Stimulated activated effector memory CD8-positive, alpha-beta T cell treated with anti-CD3 and anti-CD28 coated beads, Interleukin-12 subunit alpha, Interleukin-12 subunit beta, amount 100 ng/mL, for 72 hours (primary cell): ENCODE data around the gene ATL1.

ENCODE experiments used
- ATAC-seq: fragments of 150-1000 bp; cut with Tn5 transposase; 2 replicates; pipeline ENCODE4 v1.10.0; 2021
- DNase-seq, 2 donors: peaks; one replicate each; pipeline ENCODE4 v3.0.0; 2021 to 2022; ENCODE audit warnings: low spot score in 2 of 2
- H3K27ac Mint-ChIP-seq: one replicate; pipeline ENCODE4 v1.8.0; 2022; ENCODE audit warnings: mild to moderate bottlenecking, mixed read lengths
- H3K36me3 Mint-ChIP-seq: one replicate; pipeline ENCODE4 v1.8.0; 2022; ENCODE audit warnings: mild to moderate bottlenecking, mixed read lengths
- H3K4me1 Mint-ChIP-seq: one replicate; pipeline ENCODE4 v1.8.0; 2022; ENCODE audit warnings: mixed read lengths
- H3K4me3 Mint-ChIP-seq: one replicate; pipeline ENCODE4 v1.8.0; 2022; ENCODE audit warnings: mild to moderate bottlenecking, mixed read lengths
- H3K9me3 Mint-ChIP-seq: one replicate; pipeline ENCODE4 v1.8.0; 2022; ENCODE audit warnings: mixed read lengths

The ATL1 gene

DNA sequence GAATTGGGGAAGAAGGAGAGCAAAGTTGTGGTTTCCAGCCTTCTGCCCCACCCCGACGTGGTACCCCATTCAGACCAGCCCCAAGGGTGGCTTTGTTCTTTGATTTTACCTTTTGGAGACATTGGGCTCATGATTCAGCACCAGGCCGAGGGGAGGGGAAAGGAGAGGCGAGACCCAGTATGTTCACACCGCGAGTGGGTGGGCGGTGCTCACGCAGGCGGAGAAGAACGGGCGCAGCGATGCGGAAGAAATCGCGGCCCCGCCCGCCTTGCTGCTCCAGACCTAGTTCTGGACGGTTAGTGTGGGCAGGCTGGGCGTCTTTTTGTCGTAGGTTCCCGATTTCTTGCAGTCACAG, 963 bp downstream of the ATL1 start:
- peak; percentile 33 to 58 for DNase-seq
- Mint-ChIP-seq H3K4me1 (peaks cover 8% of the 10 kb centered on the region), H3K27ac (no peak overlapping the region), H3K36me3 (no peaks in the 10 kb centered on the region), H3K9me3 (no peaks in the 10 kb centered on the region), H3K4me3 (peak overlapping the region; percentile 74)
- ATAC-seq: peak; percentile 83

DNA sequence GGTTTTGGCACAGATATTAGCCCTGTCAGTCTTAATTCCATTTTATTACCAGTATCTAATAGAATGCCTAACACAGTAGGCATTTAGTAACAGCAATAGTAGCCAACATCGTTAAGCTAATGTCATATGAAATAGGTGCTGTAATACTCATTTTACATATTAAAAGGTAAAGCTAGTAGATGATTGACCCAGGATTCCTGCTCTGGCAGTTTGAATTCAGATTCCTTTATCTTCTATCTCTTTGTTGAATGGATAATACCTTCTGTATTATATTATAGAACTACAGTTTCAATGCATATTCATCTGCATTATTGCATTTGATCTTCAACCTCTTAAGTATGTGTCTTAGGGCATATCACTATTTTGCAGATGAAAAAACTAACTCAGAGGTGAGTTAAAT, 2.9 kb downstream of the ATL1 start:
- H3K27ac Mint-ChIP-seq: no peak overlapping the region
- no peaks in the 10 kb centered on the region for H3K36me3 Mint-ChIP-seq
- ATAC-seq (no peak), DNase-seq (no peak)
- peaks cover 8% of the 10 kb centered on the region for H3K4me1 Mint-ChIP-seq
- no peak overlapping the region for H3K4me3 Mint-ChIP-seq
- H3K9me3 Mint-ChIP-seq: no peaks in the 10 kb centered on the region

DNA sequence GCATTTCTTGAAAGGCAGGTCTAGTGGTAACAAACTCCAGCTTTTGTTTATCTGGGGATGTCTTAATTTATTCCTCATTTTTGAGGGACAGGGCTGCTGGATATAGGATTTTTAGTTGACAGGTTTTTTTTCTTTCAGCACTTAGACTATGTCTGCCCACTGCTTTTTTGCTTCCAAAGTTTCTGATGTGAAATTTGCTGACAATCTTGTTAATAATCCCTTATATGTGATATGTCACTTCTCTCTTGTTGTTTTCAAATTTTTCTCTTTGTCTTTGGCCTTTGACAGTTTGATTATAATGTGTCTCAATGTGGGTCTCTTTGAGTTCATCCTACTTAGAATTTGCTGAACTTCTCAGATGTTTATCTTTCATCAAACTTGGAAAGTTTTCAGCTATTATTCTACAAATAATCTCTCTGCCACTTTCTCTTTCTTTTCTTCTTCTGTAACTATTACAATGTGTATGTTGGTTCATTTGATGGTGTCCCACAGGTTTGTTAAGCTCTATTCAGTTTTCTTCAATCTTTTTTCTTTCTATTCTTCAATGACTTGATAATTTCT, 9.8 kb downstream of the ATL1 start:
- Mint-ChIP-seq H3K4me1 (no peaks in the 10 kb centered on the region), H3K27ac (no peak overlapping the region), H3K36me3 (no peaks in the 10 kb centered on the region), H3K4me3 (no peak overlapping the region), H3K9me3 (peaks cover 19% of the 10 kb centered on the region)
- no peak for DNase-seq
- ATAC-seq: no peak

DNA sequence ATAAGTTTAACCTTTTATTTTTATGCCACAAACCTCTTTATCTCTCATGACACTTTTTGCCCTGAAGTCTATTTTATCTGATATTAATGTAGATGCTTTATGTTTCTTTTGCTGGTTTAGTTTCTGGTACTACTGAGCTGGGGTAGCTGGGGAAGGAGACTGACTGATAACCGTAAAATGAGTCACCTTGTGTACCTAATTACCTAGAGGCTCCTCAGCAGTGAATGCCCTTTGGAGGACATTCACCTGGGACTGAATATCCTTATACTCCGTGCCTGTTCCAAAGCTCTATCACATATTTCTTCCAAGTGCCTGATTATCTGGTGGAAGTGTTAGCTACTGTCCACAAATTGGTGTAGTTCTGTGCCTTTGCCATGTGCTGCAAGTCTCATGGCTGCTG, 13.9 kb downstream of the ATL1 start:
- DNase-seq (no peak), ATAC-seq (peak; percentile 63)
- no peaks in the 10 kb centered on the region for H3K36me3 Mint-ChIP-seq
- peaks cover 16% of the 10 kb centered on the region for H3K9me3 Mint-ChIP-seq
- H3K27ac Mint-ChIP-seq: no peak overlapping the region
- no peaks in the 10 kb centered on the region for H3K4me1 Mint-ChIP-seq
- no peak overlapping the region for H3K4me3 Mint-ChIP-seq

DNA sequence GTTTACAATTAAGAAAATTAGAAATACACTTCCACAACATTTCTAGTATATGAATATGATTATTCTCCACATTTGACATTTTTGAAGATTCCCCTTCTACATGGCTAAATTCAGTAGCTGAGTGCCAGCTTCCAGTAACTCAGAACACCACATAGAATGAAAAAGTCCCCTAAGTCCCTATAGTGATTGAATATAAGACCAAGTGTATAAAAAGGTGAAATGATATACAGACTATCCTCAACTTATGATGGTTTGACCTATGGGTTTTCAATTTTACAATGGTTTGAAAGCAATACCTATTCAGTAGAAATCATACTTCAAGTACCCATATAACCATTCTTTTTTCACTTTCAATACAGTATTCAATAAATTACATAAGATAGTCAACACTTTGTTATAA, 15.8 kb downstream of the ATL1 start:
- peaks cover 5% of the 10 kb centered on the region for H3K9me3 Mint-ChIP-seq

DNA sequence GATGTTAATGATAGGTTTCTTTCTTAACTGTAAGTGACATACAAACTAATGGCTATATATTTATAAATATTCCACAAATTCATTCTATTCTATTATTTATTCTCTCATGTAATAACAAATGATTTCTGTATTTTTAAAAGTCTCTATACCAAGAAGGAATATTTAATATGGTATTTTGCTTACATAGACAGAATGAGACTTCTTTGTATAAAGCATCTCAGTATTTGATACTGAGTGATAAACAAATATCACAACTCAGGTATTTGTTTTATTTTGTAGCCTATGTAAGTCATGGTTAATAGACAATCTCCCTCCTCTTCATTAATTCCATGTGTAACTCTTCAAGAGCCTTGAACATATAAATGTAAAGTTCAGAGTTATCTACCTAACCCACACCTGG, 18.0 kb downstream of the ATL1 start:
- Mint-ChIP-seq H3K4me1 (no peaks in the 10 kb centered on the region), H3K36me3 (no peaks in the 10 kb centered on the region), H3K27ac (no peak overlapping the region), H3K4me3 (no peak overlapping the region), H3K9me3 (no peaks in the 10 kb centered on the region)
- no peak for DNase-seq
- no peak for ATAC-seq

More for the DNA sequence above, 15.8 kb downstream of the ATL1 start:
- no peak overlapping the region for H3K4me3 Mint-ChIP-seq
- ATAC-seq (peak; percentile 57), DNase-seq (no peak)
- H3K36me3 Mint-ChIP-seq: no peaks in the 10 kb centered on the region
- no peaks in the 10 kb centered on the region for H3K4me1 Mint-ChIP-seq
- H3K27ac Mint-ChIP-seq: no peak overlapping the region

DNA sequence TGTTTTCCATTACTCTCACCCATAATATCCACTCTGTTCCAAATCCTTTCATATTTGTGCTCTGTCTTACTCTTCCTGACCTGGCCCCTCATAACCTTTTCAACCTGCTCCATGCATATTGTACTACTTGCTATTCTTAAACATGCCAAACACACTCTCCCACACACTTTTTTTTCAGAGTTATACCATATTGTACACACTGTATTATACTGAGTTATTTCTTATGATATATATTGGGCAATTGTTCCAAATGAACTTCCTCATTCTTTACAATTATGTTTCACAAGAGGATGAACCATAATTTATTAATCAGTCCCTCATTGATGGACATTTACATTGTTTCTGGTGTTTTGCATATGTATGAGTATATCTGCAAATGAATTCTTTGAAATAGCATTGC, 18.5 kb downstream of the ATL1 start:
- peaks cover 1% of the 10 kb centered on the region for H3K4me1 Mint-ChIP-seq
- DNase-seq (no peak), ATAC-seq (no peak)
- H3K4me3 Mint-ChIP-seq: no peak overlapping the region
- no peaks in the 10 kb centered on the region for H3K9me3 Mint-ChIP-seq
- H3K27ac Mint-ChIP-seq: no peak overlapping the region
- no peaks in the 10 kb centered on the region for H3K36me3 Mint-ChIP-seq

DNA sequence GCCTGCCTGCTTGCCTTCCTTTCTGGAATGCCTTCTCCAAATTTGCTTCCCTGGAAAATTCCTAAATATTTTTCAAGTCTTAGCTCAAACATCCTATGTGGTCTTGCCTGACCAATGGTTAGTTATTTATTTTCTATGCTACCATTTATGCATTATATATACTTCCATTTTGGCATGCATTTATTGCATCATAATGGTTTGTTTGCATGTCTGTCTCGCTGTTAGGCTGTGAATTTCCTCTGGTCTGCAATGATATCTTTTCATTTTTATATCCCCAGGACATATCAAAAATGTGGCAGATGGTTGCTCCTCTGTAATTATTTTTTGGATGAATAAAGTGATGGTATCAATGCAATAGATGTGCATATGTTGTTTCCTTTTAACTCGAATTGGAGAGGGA, 30.5 kb downstream of the ATL1 start:
- no peak for DNase-seq
- no peak overlapping the region for H3K27ac Mint-ChIP-seq
- no peaks in the 10 kb centered on the region for H3K4me1 Mint-ChIP-seq
- ATAC-seq: no peak
- no peaks in the 10 kb centered on the region for H3K9me3 Mint-ChIP-seq
- H3K4me3 Mint-ChIP-seq: no peak overlapping the region
- no peaks in the 10 kb centered on the region for H3K36me3 Mint-ChIP-seq

DNA sequence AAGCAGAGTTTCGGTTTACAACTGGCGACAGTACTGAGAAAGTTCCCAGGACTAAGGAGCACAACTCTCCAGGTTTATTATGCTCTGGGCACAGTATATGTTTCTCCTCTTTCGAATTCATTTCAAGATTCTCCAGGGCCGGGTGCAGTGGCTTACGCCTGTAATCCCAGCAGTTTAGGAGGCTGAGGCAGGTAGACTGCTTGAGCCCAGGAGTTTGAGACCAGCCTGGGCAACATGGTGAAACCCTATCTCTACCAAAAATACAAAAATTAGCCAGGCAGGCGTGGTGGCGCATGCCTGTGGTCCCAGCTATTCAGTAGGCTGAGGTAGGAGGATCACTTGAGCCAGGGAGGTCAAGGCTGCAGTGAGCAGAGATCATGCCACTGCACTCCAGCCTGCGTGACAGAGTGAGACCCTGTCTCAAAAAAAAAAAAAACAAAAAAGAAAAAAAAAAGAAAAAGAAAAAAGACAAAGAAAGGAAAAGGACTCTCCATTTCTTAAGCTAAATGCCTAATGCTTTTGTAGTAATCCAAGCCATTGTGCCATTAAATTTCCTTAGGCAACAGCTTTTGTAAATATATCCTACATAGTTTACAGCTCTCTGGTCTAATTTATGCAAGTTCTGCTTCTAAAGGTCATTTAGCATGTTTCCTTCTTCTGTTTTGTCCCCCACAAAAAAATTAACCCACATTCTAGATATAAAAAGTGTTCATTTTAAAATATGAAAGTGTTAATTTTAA, 34.8 kb downstream of the ATL1 start:
- ATAC-seq: no peak
- no peak overlapping the region for H3K27ac Mint-ChIP-seq
- no peaks in the 10 kb centered on the region for H3K4me1 Mint-ChIP-seq
- no peaks in the 10 kb centered on the region for H3K9me3 Mint-ChIP-seq
- DNase-seq: no peak
- H3K36me3 Mint-ChIP-seq: no peaks in the 10 kb centered on the region
- no peak overlapping the region for H3K4me3 Mint-ChIP-seq

DNA sequence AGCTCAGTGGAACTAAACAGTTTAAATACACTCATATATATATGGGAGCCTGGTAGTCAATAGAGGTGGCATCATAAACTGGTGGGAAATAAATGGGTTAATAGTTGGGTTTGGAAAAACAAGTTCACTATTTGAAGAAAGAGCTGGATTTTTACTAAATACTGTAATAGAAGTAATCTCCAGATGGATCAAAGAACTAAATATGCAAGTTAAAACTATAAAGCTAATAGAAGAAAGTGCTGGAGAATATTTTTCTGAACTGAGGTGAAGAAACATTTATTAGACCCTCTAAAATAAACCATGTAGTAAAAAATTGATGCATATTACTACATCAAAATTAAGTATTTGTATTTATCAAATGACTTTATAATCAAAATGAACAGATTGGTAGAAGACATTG, 38.8 kb downstream of the ATL1 start:
- Mint-ChIP-seq H3K4me3 (no peak overlapping the region), H3K27ac (no peak overlapping the region), H3K36me3 (no peaks in the 10 kb centered on the region), H3K9me3 (no peaks in the 10 kb centered on the region), H3K4me1 (no peaks in the 10 kb centered on the region)
- ATAC-seq (no peak), DNase-seq (no peak)

DNA sequence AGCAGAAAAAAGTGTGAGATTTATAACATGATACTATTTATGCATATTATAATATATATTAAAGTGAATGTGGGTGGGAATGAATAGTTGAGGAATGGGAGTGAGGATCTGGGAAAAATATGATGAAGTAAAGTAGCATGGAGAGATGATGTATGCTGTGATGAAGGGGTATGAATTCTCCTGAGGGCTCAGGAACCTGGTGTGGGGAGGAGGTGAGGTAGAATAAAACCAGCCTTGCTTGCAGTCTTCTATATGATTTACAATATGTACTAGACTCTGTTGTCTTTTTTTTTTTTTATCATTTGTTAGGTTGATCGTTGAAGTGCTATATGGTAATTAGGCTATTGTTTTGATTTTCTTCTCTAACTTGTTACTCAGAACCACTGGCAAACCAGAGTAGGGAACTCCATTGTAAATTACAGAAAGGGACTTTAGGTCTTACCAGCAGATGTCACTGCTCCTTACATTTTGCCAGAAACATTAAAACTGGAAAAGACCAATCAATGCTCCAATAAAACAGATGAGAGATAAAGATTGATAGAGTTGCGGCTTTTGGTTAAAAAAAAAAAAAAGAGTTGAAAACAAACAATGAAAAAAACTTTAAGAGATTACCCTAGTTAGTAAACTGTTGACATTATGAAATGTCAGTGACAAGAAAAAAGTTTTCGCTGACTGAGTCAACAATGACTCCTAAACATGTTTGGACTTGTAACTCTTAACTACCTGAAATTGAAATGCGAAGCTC, 39.9 kb downstream of the ATL1 start:
- DNase-seq (no peak), ATAC-seq (peak; percentile 32)
- Mint-ChIP-seq H3K4me1 (no peaks in the 10 kb centered on the region), H3K4me3 (no peak overlapping the region), H3K9me3 (no peaks in the 10 kb centered on the region), H3K36me3 (no peaks in the 10 kb centered on the region), H3K27ac (no peak overlapping the region)

DNA sequence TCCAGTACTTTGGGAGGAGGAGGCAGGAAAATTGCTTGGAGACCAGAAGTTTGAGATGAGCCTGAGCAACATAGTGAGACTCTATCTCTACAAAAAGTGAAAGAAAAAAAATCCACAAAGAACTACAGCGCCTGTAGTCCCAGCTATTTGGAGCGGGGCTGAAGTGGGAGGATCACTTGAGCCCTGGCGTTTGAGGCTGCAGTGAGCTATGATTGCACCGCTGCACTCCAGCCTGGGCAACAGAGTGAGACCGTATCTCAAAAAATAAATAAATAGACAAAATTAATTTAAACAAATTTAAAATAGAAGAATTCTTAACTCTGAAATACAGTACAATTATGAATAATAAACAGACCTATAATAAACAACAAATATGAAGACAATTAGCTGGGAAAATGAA, 40.9 kb downstream of the ATL1 start:
- no peak for DNase-seq
- no peaks in the 10 kb centered on the region for H3K4me1 Mint-ChIP-seq
- no peak for ATAC-seq
- H3K4me3 Mint-ChIP-seq: no peak overlapping the region
- no peaks in the 10 kb centered on the region for H3K36me3 Mint-ChIP-seq
- no peak overlapping the region for H3K27ac Mint-ChIP-seq
- no peaks in the 10 kb centered on the region for H3K9me3 Mint-ChIP-seq

DNA sequence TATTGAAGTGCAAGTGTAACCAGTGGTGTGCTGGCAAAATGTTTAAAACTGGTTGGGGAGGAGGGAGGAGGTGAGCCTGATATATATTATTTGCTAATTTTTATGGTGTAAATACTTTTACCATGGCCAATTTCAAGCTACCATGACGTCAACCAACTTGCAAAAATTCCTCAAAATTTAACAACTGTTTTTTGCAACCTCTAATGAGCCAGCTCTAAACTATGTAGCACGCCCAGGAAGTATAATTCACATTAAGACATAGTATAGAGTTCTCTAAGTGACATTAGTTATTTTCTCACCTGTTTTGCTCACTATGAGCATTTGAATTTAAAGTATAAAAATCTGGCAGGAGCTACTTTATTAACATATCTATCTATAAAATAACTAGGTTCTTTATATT, 41.4 kb downstream of the ATL1 start:
- no peak for DNase-seq
- Mint-ChIP-seq H3K27ac (no peak overlapping the region), H3K4me3 (no peak overlapping the region), H3K9me3 (no peaks in the 10 kb centered on the region), H3K4me1 (no peaks in the 10 kb centered on the region), H3K36me3 (no peaks in the 10 kb centered on the region)
- ATAC-seq: no peak

DNA sequence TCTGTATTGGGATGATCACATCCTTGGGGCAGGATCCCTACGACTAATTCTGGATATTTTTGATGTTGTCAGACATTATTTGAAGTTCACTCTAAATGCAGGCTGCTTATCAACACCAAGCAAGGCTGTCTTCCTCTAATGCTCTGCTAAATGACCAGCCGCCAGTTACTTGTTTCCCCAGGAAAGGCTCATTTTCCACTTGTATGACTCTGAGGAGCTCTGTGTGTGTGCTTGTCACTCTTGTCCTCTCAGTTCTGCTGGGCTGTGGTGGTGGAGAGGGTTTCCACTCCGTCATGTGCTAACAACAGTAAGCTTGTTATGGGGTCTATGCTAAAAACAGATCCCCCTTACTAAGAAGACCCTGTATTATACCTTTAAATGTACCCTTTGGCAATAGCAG, 42.1 kb downstream of the ATL1 start:
- DNase-seq: no peak
- Mint-ChIP-seq H3K27ac (no peak overlapping the region), H3K4me1 (no peaks in the 10 kb centered on the region), H3K9me3 (no peaks in the 10 kb centered on the region), H3K36me3 (no peaks in the 10 kb centered on the region), H3K4me3 (no peak overlapping the region)
- no peak for ATAC-seq

DNA sequence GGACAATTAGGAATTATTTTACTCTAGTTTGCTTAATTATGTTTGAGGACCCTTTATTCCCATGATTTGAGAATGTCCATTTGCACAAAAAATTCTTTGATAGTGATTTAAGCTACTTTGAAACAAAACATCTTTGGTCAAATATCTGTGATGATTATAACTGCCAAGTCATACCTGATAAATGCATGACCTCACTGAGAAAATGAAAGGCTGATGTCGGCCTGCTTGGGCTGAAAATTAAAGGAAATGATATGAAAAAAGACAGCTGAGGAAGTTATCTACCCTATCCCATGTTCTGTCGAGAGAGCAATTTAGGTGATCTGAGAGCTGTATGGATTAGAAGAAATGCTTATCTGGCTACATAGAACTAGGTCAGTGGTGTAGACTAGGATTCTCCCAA, 43.6 kb downstream of the ATL1 start:
- DNase-seq: no peak
- no peaks in the 10 kb centered on the region for H3K9me3 Mint-ChIP-seq

DNA sequence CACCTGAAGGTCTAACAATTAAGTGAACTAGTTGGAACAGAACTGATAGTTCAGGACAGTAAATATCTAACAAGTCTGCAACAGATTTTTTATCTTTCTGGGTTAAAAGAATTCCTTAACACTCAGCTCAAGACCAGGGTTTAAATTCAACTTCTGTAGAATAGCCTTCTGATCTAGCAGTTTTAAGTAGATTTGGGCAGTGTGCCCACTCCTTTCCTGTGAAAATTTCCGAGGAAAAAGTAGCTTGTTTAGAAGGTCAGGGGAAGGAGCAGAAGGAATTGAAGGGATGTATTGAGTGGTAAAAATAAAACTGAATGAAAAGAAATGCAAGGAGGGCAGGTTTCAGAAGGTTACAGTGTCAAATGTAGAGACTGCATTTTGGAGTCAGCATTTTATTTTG, 45.8 kb downstream of the ATL1 start:
- ATAC-seq (no peak), DNase-seq (no peak)
- Mint-ChIP-seq H3K4me1 (no peaks in the 10 kb centered on the region), H3K36me3 (no peaks in the 10 kb centered on the region), H3K9me3 (no peaks in the 10 kb centered on the region), H3K27ac (no peak overlapping the region), H3K4me3 (no peak overlapping the region)

More for the DNA sequence above, 43.6 kb downstream of the ATL1 start:
- H3K4me1 Mint-ChIP-seq: no peaks in the 10 kb centered on the region
- no peak overlapping the region for H3K27ac Mint-ChIP-seq
- H3K36me3 Mint-ChIP-seq: no peaks in the 10 kb centered on the region
- no peak for ATAC-seq
- H3K4me3 Mint-ChIP-seq: no peak overlapping the region
